ENCODE measurements around the gene SNN.

The SNN gene

DNA sequence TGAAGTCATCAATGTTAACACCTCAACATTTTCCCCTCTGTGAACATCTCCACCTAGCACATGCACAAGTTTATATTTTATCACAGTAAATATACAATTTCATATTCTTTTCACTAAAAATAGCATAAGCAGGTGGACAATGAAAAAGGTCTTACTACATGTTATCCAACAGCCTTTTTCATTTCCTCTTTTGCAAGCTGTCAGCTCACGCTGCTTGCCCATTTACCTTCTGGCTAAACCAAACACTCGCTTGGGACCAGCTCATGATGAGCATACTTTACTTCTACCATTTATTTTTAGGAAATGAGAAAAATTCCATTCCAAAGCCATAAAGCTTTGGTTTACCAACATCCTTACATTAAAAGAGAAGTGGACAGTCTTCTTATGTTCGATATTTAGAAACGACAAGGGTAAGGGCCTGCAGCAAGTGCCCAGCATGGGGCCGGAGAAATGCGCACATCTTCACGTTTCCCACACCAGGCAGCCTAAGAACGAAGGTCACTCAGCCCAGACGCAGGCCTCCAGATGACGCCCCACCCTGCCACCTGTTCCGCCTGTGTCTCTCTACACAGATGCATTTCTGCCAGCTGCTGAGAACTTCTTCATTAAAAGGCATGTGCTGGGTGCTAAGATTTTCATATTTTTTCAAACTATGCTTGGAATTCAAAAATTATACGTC lies 13.9 kb downstream of the SNN start:
- no peak for DNase-seq

DNA sequence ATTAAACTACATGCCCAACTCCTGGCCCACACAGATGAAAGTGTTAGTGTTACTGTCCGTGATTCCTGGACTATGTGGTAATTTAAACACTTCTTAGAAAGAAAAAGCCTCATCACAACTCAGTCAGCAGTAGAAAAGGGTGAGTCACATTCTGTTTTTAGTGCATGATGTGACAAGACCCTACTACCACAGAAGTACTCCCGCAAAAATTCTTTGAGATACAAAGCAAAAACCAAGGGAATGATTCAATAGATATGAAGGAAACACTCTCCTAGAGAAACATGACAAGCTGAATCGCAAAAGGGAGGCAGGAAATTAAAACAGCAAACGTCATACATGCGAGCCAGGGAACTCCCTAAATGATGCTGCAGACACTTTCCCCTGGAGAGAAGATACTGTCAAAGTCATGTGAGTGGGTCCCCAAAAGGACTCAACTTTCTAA lies 14.4 kb downstream of the SNN start:
- DNase-seq = no peak

DNA sequence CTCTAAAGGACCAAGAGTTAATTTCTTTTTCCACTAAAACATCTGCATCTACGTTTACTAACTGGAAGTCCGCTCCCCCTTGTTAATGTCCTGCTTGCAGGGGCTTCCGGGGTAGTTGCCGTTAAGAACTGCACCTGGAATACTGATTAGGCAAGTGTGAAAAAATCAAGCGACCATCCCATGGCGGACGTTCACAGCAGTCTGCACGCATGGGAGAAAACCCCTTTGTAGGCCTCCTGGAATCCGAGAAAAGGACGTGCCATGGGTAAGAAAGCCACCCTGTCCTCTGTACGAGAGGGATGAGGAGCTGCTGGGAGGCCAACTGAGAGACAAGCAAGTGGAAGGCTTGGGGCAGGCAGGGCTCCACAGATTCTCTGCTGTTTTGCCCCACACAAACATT lies 14.9 kb downstream of the SNN start:
- DNase-seq = no peak

DNA sequence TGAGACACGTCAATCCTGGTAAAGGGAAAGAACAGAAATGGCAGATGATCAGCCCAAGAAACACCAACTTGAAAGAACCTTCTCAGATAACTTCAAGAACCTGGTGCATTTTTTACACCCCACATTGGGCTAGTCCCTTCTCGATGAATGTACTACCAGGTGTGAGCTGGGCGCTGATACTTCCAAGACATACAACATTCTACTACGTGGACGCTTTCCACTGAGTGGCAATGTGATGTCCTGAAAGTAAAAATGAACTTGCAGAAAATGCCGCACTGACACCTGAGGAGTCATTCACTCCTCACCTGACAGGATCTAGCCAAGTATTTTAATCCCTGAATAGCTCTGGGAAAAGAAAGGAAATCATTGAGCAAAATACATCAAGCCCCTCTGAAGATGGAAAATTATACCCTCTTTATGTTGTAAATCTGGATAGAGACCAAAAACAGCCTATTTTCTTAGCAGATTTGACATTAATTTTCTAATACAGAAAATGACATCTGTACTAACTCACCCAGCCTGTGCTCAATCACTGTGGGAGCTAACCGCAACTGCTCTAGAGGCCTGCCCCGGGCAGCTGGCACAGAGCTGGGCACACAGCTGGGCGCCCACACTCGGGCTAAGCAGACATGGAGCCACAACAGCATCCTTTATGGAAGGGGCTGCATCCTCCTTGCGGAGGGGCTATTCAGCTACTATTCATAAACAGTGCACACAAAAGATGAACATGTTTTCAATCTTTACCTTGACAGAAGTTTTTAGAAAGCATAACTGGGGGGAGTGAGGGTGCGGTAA lies 16.2 kb downstream of the SNN start:
- no peak for DNase-seq

DNA sequence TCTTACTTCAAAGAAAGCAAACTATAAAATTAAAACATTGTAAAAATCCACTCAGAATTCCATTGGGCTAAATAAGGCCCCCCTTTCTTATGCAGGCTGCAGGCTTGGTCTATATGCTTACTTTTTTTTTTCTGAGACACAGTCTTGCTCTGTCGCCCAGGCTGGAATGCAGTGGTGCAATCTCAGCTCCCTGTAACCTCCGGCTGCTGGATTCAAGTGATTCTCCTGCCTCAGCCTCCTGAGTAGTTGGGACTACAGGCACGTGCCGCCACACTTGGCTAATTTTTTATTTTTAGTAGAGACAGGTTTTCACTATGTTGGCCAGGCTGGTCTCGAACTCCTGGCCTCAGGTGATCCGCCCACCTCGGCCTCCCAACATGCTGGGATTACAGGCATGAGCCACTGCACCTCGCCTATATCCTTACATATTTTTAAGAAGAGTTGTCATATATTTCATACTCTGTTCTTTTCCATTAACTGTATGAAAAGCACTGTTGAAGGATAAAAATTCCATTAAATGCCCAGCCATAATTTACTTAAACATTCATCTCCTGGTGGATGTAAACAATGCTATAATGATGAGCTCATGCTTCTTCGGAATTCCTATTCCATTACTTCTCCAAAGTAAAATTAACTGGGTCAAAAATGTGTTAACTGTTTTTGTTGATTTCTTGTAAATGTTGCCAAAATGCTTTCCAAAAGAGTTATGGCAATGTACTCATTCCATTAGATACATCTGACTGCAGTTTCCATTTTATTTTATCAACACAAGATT lies 17.8 kb downstream of the SNN start:
- no peak for DNase-seq

DNA sequence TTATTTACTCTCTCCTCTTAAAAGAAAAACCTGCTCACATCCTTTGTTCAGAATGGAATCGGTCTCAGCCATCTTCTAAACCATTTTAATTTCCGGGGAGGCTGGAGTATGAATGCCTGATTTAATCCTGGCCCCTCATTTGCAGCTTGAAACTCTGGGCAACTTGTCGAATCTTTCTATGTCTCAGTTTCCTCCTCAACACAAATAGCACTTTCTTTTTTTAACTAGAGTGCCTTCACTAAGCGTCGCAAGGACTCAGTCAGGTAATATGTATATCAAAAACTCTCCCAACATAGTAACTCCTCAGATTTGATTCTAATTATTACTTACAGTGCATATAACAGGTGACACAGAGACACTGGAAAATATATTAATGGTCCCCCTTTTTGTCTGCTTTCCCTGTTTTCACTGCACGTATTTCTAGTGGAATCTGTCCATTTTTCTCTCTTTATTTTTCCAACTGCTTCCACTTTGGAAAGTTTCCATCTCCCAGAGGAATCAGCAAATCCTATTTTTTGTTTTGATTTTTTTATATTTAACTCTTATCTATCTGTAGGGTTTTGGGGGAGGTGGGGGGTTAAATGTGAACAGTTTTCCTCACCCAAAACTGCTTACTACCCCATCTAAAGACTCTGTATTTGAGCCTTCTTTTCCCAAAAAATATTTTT lies 18.6 kb downstream of the SNN start:
- DNase-seq = no peak

DNA sequence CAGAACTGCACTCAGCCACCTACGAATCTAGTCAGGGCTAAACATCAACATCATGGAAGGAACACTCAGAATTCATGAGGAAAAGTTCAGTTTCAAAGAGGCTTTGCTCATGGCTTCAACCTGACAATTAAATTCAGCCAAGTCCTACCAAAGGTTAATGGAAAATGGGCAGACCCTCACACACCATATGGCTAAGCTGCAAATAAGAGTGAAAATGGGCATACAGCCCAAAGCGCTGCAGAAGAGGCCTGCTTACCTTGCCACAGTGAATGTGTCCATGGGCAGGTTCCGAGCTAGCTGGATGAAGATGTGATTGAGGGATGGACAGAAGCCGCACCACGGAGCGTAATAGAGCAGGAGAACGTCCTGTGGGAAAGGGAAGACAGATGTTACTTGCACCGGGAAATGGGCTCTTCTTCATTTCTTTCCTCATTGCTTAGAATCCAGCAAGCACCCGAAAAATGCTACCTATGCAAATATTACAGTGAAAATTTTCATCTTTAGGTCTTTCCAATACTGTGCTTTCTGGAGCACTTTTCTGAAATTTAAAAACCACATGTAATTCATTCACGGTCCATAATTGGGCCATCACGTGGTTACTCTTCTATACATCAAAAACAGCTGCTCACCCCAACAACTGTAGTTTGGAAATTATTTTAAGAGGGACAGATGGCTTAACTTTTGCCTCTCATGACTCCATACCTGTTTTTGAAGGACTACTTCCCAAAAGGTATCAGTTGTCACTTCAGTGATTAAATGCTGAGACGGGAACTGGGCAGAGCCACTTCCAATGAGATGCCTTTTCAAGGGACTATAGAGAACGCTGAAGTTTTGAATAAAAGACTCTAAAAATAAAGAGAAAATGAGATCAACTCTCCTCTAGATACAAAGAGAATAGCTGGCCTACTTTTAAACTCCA lies 19.6 kb downstream of the SNN start:
- no peak for DNase-seq

DNA sequence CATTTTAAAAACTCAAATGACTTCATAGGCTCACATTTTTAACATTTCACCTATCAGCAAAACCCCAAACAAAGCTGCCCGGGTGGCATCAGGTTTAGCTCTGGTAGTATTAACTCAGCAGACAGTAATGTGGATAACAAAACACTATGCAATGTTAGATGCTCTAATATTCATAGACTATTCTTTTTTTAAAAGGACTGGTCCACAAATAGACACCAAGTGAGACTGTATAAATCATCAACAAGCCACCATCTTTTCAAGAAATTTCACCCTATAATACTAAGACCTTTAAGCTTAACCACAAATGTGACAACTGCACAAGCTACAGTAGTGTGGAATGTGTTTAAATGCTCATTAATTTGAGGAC lies 20.2 kb downstream of the SNN start:
- no peak for DNase-seq

DNA sequence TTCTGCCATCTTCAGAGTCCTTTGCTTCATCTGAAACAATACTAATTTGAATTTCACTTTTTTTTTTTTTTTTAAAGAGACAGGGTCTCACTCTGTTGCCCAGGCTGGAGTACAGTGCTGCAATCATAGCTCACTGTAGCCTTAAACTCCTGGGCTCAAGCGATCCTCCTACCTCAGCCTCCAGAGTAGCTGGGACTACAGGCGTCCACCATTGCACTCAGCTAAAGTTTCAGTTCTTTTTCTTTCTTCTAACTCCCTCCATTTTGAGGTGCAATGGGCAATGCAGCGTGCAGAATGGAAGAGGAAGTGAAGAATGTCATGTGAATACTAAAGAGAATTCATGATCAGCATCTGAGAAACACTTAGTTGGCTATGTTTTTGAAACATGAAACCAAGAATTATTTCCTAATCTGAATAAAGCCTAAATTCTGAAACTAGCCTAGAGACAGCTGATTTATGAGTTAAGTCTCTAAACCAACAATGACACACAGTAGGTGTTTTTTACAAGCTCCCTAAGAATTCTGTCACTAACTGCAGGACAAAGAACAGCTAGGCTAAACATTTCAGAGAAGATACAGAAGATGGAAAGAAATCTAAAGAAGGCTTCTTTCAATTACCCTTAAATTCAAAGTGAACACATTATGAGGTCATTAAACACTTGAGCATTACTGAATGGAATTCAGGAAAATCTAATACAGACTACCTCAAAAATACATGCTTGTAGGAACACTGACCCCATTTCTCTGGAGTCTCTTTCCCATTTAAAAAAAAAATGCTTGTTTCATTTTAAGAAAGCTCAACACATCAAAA lies 21.0 kb downstream of the SNN start:
- no peak for DNase-seq

DNA sequence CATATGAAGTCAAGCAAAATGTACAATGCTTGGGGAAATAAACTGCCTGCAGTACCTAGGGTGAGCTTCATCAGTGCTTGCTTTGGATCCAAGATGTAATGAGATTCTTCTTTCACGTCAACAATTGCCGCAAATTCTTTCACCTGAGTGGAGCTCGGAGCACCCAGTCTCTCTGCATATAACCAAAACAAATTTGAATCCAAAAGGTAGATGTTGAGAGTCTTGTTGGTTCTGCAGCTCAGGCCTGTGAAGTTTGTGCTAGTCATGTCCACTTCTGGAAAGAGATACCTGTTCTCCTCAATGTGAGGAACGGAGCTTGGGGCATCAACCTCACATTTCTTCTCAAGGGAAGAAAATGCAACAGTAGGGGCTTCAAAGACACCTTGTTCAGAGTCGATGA lies 23.0 kb downstream of the SNN start:
- DNase-seq = no peak

DNA sequence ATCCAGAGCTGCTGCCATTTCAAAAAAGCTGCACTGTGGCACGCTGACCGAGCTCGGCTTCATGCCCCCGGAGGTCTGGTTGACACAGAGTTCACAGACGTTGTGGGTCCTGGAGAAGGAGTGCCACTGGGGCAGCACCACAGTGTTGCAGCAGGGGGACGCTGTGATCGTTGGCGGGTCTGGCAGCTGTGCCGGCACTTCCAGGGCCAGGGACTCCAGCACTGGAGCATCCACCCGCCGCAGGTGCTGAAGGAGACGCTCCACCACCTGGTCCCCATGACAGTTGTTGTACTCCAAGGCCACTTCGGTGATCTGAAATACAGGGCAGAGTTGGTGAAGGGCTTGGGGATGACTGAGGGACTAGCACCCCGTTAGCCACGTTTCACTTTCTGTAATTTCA lies 23.5 kb downstream of the SNN start:
- DNase-seq = no peak

DNA sequence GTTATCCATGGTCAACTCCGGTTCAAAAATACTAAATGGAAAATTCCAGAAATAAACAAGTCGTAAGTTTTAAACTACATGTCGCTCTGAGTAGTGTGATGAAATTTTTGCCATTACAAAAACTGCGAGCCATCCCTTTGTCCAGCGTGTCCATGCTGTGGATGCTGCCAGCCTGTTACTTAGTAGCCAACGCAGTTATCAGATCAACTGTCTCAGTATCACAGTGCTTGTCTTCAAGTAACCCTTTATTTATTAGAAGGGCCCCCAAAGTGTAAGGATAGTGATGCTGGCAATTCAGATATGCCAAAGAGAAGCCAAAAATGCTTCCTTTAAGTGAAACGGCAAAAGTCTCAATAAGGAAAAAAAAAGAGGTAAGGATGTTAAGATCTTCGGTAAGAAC lies 23.9 kb downstream of the SNN start:
- no peak for DNase-seq

DNA sequence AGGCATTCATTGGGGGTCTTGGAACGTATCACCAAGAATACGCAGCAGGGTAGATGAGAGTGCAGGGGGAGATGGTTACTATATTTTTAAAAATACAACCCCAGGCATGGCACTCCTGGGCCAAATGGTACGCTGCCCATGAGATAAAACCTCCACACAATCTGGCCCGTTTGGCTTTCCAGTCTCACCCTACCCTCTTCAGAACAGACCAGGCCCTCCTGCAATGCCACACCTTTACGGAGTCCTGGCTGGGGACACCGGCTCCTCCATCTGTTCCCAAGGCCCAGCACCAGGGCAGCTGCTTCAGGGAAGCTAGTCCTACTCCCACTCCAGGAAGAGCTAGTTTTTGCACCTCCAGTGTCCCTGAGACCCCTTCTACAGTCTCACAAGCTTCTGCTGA lies 24.4 kb downstream of the SNN start:
- no peak for DNase-seq

DNA sequence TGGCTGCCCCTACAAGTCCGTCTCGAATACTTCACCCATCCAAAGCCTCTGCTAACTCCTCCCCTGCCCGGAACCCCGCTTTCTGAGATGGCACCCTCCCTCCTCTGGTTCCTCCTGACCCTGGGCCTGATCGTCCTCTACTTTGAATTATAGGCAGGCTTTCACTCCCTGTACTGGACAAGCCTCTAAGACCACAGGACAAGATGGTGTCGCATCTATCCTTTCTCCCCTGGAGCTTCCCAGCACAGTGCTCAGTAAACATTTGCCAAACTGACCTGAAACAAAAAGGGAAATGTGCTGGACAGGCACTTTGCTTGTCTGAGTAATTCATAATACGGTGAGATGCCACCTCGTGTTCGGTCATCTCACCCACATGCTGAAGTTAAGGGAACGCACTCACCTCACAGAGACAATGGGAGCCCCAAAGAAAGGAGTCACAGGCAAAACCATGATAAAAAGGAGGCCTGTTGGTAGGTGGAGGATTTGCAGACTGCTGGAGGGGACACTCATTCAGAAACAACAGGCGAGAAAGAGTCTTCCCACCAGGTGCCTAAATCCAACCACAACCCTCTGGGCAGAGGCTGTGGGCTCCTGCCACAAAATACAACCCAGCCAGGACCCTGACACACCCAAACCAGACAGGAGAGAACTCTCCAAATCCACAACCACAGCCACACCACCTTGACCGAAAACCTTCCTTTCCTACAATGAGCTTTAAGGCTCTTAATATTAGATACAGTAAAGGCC lies 28.2 kb downstream of the SNN start:
- no peak for DNase-seq

DNA sequence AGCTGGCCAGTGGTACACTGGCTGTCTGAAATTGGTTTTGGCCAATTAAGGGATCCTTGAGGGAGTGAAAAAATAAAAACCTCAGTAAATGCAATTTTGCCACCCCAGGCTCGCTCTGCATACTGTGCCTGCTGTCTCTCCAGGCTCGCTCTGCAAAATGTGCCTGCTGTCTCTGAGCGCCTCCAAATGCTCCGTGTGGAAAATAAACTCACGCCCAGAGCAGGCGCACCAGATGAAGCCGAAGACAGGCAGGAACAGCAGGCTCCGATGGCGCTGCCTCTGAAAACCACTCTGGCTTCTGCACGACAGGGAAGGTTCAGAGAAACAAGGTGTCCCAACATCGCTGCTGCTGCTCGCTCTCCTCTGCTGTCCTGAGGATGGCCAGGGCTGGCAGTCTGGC lies 29.1 kb downstream of the SNN start:
- DNase-seq = no peak

DNA sequence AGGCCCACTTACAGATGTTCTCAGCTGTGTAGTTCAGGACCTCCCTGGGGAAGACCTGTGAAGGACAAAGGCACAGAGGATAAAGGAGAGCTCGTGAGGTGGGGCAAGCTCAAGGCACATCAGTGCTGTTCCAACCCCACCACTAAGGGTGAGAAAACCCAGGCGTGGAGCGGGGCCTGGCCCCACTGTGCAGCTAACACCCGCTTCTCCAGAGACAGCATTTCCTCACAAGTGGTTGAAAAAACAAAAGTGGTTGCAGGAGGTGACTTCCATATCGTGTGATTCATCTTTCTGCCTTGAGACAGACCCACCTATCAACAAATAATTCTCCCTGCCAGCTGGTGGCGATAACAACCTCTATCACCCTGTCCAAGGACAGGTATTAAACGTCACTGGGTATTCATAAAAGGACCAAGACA lies 30.0 kb downstream of the SNN start:
- no peak for DNase-seq

DNA sequence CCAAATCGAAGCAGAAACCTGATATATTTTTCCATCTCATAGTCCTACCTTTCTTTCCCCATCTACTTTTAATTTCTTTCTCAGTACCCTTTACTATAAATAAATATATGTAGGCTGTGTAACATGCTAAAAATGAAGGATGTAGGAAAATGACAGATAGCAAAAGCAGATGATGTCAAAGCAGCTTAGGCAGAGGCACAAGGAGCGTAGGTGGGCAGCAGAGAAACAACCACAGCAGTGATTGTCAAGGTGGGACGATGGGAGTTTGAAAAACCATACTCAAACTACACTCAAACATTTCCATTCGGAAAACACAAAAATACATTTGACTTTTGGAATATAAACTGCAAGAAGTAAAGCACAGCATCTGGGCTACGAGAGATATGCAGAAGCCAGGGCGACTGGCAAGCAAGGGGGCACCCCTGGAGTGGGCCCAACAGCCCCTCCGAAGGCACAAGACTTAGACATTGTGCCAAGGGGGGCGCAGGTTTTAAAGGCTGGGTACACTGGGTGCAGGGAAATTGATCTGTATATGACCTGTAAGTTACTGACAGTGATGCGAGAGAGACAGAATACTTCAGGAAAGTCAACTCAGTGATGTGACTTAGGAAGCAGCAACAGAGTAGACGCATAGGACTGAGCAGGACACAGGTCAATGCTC lies 31.1 kb downstream of the SNN start:
- no peak for DNase-seq

DNA sequence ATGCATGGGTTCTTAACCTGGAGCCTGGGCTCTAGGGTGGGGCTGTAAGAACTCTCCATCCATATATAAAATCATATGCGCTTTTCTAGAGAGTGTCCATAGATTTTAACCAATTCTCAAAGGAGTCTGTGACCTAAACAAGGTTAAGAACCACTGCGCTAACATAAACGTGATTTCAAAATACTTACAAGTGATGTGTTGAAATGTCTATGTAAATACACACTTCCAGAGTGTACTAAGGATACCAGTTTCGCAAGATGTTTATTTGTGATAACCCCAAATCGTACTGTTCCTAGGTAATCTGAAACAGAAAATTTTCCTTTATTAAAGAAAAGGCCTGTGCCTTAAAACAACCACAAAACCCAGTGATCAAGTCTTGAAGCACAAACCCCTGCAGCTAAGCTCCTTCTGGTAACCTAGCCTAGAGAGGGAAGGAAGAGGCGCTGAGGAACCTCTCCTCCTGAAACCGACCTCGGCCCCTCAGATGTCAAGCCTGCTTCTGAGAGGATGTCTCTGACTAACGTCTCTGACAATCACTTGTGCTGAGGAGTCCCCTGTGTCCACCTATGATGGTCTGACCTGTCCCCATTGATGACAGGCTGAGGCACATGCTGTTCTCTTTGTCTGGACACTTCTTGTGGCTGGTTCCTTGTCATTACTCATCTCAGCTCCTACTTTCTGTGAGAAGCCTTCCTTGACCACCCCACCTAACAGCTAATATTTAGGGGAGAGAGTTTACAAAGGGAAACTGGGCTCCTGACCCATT lies 32.2 kb downstream of the SNN start:
- no peak for DNase-seq

DNA sequence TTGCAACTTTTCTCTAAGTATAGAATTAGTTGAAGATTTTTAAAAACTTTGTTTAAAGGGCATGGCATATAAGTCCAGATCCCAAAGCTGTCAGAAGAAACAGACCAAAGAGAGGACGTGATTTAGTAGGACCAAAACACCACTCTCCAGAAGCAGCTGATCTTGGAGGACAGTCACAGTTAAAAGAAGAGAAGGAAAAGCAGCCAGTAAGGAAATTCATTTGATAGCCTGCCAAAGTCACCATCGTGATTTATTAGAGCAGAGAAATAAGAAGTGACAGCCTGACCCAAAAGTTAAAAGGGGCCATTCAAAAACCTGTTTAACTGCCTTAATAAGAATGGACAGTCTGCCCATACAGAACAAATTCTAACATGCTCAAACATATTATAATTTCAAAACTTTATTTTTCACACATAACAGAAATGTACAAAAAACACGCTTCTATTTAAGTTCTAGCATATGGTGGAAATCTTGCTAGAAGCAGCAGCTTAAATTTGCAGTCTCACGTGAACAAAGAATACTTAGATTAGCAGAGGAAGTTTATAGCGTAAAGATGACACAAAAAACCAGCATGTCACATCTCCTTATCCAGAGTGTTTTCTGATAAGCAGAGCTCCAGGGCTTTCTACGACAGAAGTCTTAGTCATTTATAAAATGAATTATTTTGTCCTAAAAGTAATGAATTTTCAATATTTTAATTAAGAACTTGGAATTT lies 37.2 kb downstream of the SNN start:
- no peak for DNase-seq

Data from NCI-H146 (cell line).